Astrocyte (in vitro differentiated cells and primary cell): Measurements from ENCODE around the gene RBM17.

Experiments
- CTCF ChIP-seq: IDR thresholded peaks from 2 replicates; pipeline ENCODE4 v1.5.1; 2011; ENCODE audit warnings: low read depth, mild to moderate bottlenecking, inconsistent platforms, low read length, moderate library complexity; ENCODE audit not compliant: insufficient read depth
- EZH2 ChIP-seq: IDR thresholded peaks from 2 replicates; pipeline ENCODE4 v1.6.1; 2012; ENCODE audit warnings: mild to moderate bottlenecking, low read length, inconsistent platforms; ENCODE audit not compliant: insufficient read depth

GRCh38 chr10:6146921-6147320 lies 58.1 kb downstream of the RBM17 start:
- no peak for TF ChIP-seq EZH2
- no peak for TF ChIP-seq CTCF
